Neural progenitor cell (in vitro differentiated cells): Measurements from ENCODE around the gene AUH. TPM values are rescaled to one million over a fixed set of nuclear protein-coding genes. Genes with fewer than 3 reads are reported as not detected.

Experiments
- DNase-seq: peaks from one replicate; pipeline ENCODE4 v3.0.0-alpha.2; 2016; ENCODE audit warnings: low spot score
- H2AFZ ChIP-seq: fragments of 200-600 bp; sonication (generic); replicated peaks from 2 replicates; pipeline ENCODE4 v1.6.1; 2016; ENCODE audit warnings: antibody characterized with exemption
- H3F3A ChIP-seq: fragments of 200-600 bp; sonication (generic); 2 replicates; pipeline ENCODE4 v1.6.1; 2016; ENCODE audit warnings: antibody characterized with exemption, low read depth
- H3K27ac ChIP-seq: fragments of 200-600 bp; sonication (generic); 2 replicates; pipeline ENCODE4 v1.5.1; 2016; ENCODE audit warnings: mild to moderate bottlenecking
- H3K27me3 ChIP-seq: fragments of 200-600 bp; sonication (generic); 2 replicates; pipeline ENCODE4 v1.6.1; 2016; ENCODE audit warnings: mild to moderate bottlenecking, moderate library complexity
- H3K36me3 ChIP-seq: fragments of 200-600 bp; sonication (generic); 2 replicates; pipeline ENCODE4 v1.5.1; 2016
- H3K4me1 ChIP-seq: fragments of 200-600 bp; sonication (generic); 2 replicates; pipeline ENCODE4 v1.6.1; 2016; ENCODE audit warnings: mixed run types
- H3K4me2 ChIP-seq: fragments of 200-600 bp; sonication (generic); 2 replicates; pipeline ENCODE4 v1.6.1; 2016
- H3K4me3 ChIP-seq: fragments of 200-600 bp; sonication (generic); 2 replicates; pipeline ENCODE4 v1.5.1; 2016
- H3K79me2 ChIP-seq: fragments of 200-600 bp; sonication (generic); 2 replicates; pipeline ENCODE4 v1.6.1; 2016; ENCODE audit warnings: low read depth
- H3K9ac ChIP-seq: fragments of 200-600 bp; sonication (generic); 2 replicates; pipeline ENCODE4 v1.6.1; 2016
- H3K9me3 ChIP-seq: fragments of 200-600 bp; sonication (generic); 2 replicates; pipeline ENCODE4 v1.5.1; 2016; ENCODE audit warnings: low read depth
- H4K20me1 ChIP-seq: fragments of 200-600 bp; sonication (generic); 2 replicates; pipeline ENCODE4 v1.6.1; 2016; ENCODE audit warnings: low read depth
- H3K27ac Mint-ChIP-seq: 3 replicates; pipeline ENCODE4 v1.8.0; 2021; ENCODE audit warnings: mixed read lengths
- H3K27me3 Mint-ChIP-seq: 2 replicates; pipeline ENCODE4 v1.8.0; 2022; ENCODE audit warnings: low read depth, mild to moderate bottlenecking, inconsistent platforms, moderate library complexity, mixed read lengths; ENCODE audit not compliant: insufficient read depth
- H3K36me3 Mint-ChIP-seq: 3 replicates; pipeline ENCODE4 v1.8.0; 2021; ENCODE audit warnings: mixed read lengths
- H3K4me1 Mint-ChIP-seq: 3 replicates; pipeline ENCODE4 v1.8.0; 2021; ENCODE audit warnings: mixed read lengths
- H3K4me3 Mint-ChIP-seq: 3 replicates; pipeline ENCODE4 v1.8.0; 2021; ENCODE audit warnings: mild to moderate bottlenecking, moderate library complexity, mixed read lengths
- H3K9me3 Mint-ChIP-seq: 3 replicates; pipeline ENCODE4 v1.8.0; 2020; ENCODE audit warnings: mixed read lengths
- CTCF ChIP-seq: fragments of 200-600 bp; sonication (generic); IDR thresholded peaks from 2 replicates; pipeline ENCODE4 v1.5.1; 2017; ENCODE audit warnings: antibody characterized with exemption, mild to moderate bottlenecking
- EZH2 ChIP-seq: fragments of 200-600 bp; sonication (generic); IDR thresholded peaks from 2 replicates; pipeline ENCODE4 v1.6.1; 2017; ENCODE audit warnings: antibody characterized with exemption, mild to moderate bottlenecking, moderate library complexity
- EZH2phosphoT487 ChIP-seq: fragments of 200-600 bp; sonication (generic); IDR thresholded peaks from 2 replicates; pipeline ENCODE4 v1.6.1; 2017; ENCODE audit warnings: antibody characterized with exemption
- total RNA-seq: library from RNA; depleted of rRNA; stranded (reverse); fragments of >200 nt; gene quantifications from 2 replicates; pipeline ENCODE4 v1.2.3, GENCODE V29; 2015; ENCODE audit warnings: low replicate concordance

Gene AUH
- total RNA-seq, 1 donor from 2014 or later: 17.3 TPM

GRCh38 chr9:91395106-91395552, 33.4 kb upstream of the AUH start:
- Mint-ChIP-seq H3K27me3 (no peaks in the 10 kb centered on the region), H3K36me3 (no peaks in the 10 kb centered on the region), H3K27ac (no peak overlapping the region), H3K9me3 (no peaks in the 10 kb centered on the region), H3K4me3 (no peak overlapping the region), H3K4me1 (no peaks in the 10 kb centered on the region)
- no peak overlapping the region for H2AFZ ChIP-seq
- DNase-seq: no peak
- no peak overlapping the region for H3K4me3 ChIP-seq
- no peak overlapping the region for H3K4me2 ChIP-seq
- H3K9me3 ChIP-seq: no peaks in the 10 kb centered on the region
- H3K27me3 ChIP-seq: no peaks in the 10 kb centered on the region
- no peak for TF ChIP-seq EZH2
- no peak for TF ChIP-seq CTCF
- TF ChIP-seq EZH2phosphoT487: no peak
- no peaks in the 10 kb centered on the region for H3K36me3 ChIP-seq
- no peak overlapping the region for H3K27ac ChIP-seq
- H4K20me1 ChIP-seq: no peaks in the 10 kb centered on the region
- H3K4me1 ChIP-seq: no peaks in the 10 kb centered on the region
- no peaks in the 10 kb centered on the region for H3K79me2 ChIP-seq
- H3K9ac ChIP-seq: no peak overlapping the region
- H3F3A ChIP-seq: no peaks in the 10 kb centered on the region

- TF ChIP-seq EZH2phosphoT487 (no peak), CTCF (no peak), EZH2 (no peak)
- Histone ChIP-seq H3K79me2 (no peaks in the 10 kb centered on the region), H3K36me3 (no peaks in the 10 kb centered on the region)
These were observed 32.1 kb upstream of the AUH start for GRCh38 chr9:91393826-91394225.

DNA sequence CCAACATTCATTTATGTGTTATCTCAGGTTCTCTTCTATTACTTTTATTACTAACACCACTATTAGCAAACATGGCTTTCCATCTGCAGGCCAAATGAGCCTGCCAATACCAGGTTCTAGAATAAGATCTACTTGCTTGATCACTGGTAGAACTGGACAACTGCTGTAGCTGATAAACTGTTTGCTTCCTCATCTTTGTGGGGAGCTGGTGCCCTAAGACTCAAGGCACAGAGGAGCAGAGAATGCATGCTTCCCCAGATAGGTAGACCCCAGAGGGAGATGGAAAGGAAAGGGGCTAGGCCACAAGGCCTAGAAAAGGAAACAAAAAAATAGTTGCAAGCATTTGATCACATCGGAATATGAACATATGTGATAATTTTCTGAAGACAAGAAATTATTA, 30.7 kb upstream of the AUH start:
- no peak overlapping the region for H3K4me2 ChIP-seq
- DNase-seq: no peak
- no peak overlapping the region for H3K27ac ChIP-seq
- Mint-ChIP-seq H3K4me3 (no peak overlapping the region), H3K36me3 (no peaks in the 10 kb centered on the region), H3K4me1 (no peaks in the 10 kb centered on the region), H3K27ac (no peak overlapping the region), H3K9me3 (no peaks in the 10 kb centered on the region), H3K27me3 (peaks cover 3% of the 10 kb centered on the region)
- H3K36me3 ChIP-seq: no peaks in the 10 kb centered on the region
- no peak overlapping the region for H3K9ac ChIP-seq
- H3K79me2 ChIP-seq: no peaks in the 10 kb centered on the region
- TF ChIP-seq EZH2phosphoT487 (no peak), EZH2 (no peak), CTCF (no peak)
- no peaks in the 10 kb centered on the region for H3F3A ChIP-seq
- H3K4me1 ChIP-seq: no peaks in the 10 kb centered on the region
- no peaks in the 10 kb centered on the region for H3K9me3 ChIP-seq
- H4K20me1 ChIP-seq: no peaks in the 10 kb centered on the region
- H2AFZ ChIP-seq: no peak overlapping the region
- H3K27me3 ChIP-seq: no peaks in the 10 kb centered on the region
- H3K4me3 ChIP-seq: no peak overlapping the region

More at GRCh38 chr9:91393826-91394225, 32.1 kb upstream of the AUH start:
- H3K9ac ChIP-seq: no peak overlapping the region
- no peaks in the 10 kb centered on the region for H3K27me3 ChIP-seq
- H3F3A ChIP-seq: no peaks in the 10 kb centered on the region
- no peak overlapping the region for H2AFZ ChIP-seq
- H3K36me3 Mint-ChIP-seq: no peaks in the 10 kb centered on the region
- no peak overlapping the region for H3K4me3 Mint-ChIP-seq
- H3K27ac ChIP-seq: no peak overlapping the region
- no peak for DNase-seq
- H3K4me1 Mint-ChIP-seq: no peaks in the 10 kb centered on the region
- no peak overlapping the region for H3K27ac Mint-ChIP-seq
- no peaks in the 10 kb centered on the region for H3K4me1 ChIP-seq
- H3K9me3 Mint-ChIP-seq: no peaks in the 10 kb centered on the region
- H4K20me1 ChIP-seq: no peaks in the 10 kb centered on the region
- H3K4me3 ChIP-seq: no peak overlapping the region
- no peaks in the 10 kb centered on the region for H3K9me3 ChIP-seq
- H3K27me3 Mint-ChIP-seq: no peaks in the 10 kb centered on the region
- H3K4me2 ChIP-seq: no peak overlapping the region
